ENCODE results near the gene CMTM6.

Gene CMTM6

DNA sequence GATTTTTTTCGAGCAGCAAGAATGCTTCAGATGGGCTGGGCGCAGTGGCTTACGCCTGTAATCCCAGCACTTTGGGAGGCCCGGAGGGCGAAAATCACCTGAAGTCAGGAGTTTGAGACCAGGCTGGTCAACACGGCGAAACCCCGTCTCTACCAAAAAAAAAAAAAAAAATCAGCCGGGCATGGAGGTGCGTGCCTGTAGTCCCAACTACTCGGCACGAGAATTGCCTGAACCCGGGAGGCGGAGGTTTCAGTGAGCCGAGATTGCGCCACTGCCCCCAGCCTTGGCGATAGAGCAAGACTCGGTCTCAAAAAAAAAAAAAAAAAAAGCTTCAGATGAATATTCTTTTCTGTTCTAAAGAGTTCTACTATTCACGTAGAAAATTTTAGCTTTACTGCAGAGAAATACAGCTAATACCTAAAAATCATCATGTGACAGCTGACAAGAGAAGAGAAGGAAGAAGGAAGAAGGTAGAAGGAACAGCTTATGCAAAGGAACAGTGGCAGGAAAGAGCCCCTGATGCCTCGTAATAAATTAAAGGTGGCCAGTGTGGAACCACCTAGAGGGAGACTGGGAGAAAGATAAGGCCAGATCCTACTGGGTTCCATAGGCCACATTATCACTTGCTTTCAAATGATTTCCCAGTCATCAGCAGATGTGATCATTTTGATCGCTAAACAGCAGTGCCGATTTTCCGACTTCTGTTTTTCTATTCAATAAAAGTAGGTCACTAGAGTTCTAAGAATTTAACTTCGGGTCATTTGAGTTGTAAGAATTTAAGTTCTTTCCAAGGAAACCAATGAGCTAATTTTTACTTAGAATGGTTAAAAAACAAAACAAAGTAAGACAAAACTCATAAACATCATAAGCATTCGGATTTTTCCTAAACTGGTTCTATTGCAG is 1.5 kb downstream of the CMTM6 start:
- TF ChIP-seq EZH2phosphoT487 (IDR thresholded peaks at IDR 0.05; ENCODE audit: borderline replicate concordance) = no peak
- TF ChIP-seq, protein P1, sequence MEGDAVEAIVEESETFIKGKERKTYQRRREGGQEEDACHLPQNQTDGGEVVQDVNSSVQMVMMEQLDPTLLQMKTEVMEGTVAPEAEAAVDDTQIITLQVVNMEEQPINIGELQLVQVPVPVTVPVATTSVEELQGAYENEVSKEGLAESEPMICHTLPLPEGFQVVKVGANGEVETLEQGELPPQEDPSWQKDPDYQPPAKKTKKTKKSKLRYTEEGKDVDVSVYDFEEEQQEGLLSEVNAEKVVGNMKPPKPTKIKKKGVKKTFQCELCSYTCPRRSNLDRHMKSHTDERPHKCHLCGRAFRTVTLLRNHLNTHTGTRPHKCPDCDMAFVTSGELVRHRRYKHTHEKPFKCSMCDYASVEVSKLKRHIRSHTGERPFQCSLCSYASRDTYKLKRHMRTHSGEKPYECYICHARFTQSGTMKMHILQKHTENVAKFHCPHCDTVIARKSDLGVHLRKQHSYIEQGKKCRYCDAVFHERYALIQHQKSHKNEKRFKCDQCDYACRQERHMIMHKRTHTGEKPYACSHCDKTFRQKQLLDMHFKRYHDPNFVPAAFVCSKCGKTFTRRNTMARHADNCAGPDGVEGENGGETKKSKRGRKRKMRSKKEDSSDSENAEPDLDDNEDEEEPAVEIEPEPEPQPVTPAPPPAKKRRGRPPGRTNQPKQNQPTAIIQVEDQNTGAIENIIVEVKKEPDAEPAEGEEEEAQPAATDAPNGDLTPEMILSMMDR (conservative IDR thresholded peaks at IDR 0.05; ENCODE audit: low read length) = no peak
- peaks cover 4% of the 10 kb centered on the region for H3F3A ChIP-seq (ENCODE audit: low read depth)
- no peaks in the 10 kb centered on the region for H3K27me3 ChIP-seq (ENCODE audit: insufficient read depth, low read length, poor library complexity, severe bottlenecking)
- peaks cover 46% of the 10 kb centered on the region for H4K20me1 ChIP-seq (ENCODE audit: insufficient read depth, low read length, poor library complexity, severe bottlenecking)
- peaks cover 46% of the 10 kb centered on the region for H3K4me1 ChIP-seq (ENCODE audit: insufficient read depth, low read length, poor library complexity, severe bottlenecking)
- H2AFZ ChIP-seq (ENCODE audit: low read length) = no peak overlapping the region
- H3K79me2 ChIP-seq (ENCODE audit: insufficient read depth, low read length) = peaks cover 58% of the 10 kb centered on the region
- H3K4me3 ChIP-seq (ENCODE audit: low read length, poor library complexity, severe bottlenecking) = peak overlapping the region; percentile 82
- H3K9ac ChIP-seq (ENCODE audit: low read depth, low read length, poor library complexity, severe bottlenecking) = peak overlapping the region; percentile 91
- H3K9me3 ChIP-seq (ENCODE audit: insufficient read depth, low read depth, low read length) = no peaks in the 10 kb centered on the region
- H3K9me2 ChIP-seq (replicated peaks; ENCODE audit: low read depth, low read length) = no peaks in the 10 kb centered on the region
- no peaks in the 10 kb centered on the region for H3K36me3 ChIP-seq (ENCODE audit: insufficient read depth, low read length)
- peak overlapping the region; percentile 94 for H3K4me2 ChIP-seq (ENCODE audit: low read depth, low read length, poor library complexity, severe bottlenecking)

DNA sequence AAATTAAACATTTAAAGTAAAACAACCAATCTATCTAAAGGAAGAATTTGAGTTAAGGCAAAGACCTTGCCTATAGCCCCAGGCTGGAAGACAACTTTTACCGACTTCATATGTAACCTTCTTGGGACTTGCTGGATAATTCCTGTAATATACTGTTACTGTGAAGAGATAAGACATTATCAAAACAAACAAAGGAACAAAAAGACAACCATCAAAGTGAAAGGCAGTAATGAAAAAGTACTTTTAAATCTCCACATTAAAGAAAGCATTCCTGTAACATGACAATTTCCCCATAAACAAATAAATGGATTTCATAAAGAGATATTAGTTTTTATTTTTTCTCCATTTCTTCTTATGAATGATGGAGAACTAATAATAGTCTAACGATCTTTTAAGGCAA is 2.4 kb downstream of the CMTM6 start:
- Histone ChIP-seq H3K4me2 (ENCODE audit: low read depth, low read length, poor library complexity, severe bottlenecking) (peak overlapping the region; percentile 94), H3K9ac (ENCODE audit: low read depth, low read length, poor library complexity, severe bottlenecking) (peak overlapping the region; percentile 91), H3K27me3 (ENCODE audit: insufficient read depth, low read length, poor library complexity, severe bottlenecking) (no peaks in the 10 kb centered on the region), H3K79me2 (ENCODE audit: insufficient read depth, low read length) (peaks cover 67% of the 10 kb centered on the region), H4K20me1 (ENCODE audit: insufficient read depth, low read length, poor library complexity, severe bottlenecking) (peaks cover 53% of the 10 kb centered on the region), H3K9me3 (ENCODE audit: insufficient read depth, low read depth, low read length) (no peaks in the 10 kb centered on the region), H3K9me2 (replicated peaks; ENCODE audit: low read depth, low read length) (no peaks in the 10 kb centered on the region), H3F3A (ENCODE audit: low read depth) (peaks cover 4% of the 10 kb centered on the region), H3K4me1 (ENCODE audit: insufficient read depth, low read length, poor library complexity, severe bottlenecking) (peaks cover 50% of the 10 kb centered on the region), H3K36me3 (ENCODE audit: insufficient read depth, low read length) (no peaks in the 10 kb centered on the region), H3K4me3 (ENCODE audit: low read length, poor library complexity, severe bottlenecking) (peak overlapping the region; percentile 82), H2AFZ (ENCODE audit: low read length) (no peak overlapping the region)
- TF ChIP-seq, protein P1 (conservative IDR thresholded peaks at IDR 0.05; ENCODE audit: low read length) = no peak
- TF ChIP-seq EZH2phosphoT487 (IDR thresholded peaks at IDR 0.05; ENCODE audit: borderline replicate concordance) = no peak

DNA sequence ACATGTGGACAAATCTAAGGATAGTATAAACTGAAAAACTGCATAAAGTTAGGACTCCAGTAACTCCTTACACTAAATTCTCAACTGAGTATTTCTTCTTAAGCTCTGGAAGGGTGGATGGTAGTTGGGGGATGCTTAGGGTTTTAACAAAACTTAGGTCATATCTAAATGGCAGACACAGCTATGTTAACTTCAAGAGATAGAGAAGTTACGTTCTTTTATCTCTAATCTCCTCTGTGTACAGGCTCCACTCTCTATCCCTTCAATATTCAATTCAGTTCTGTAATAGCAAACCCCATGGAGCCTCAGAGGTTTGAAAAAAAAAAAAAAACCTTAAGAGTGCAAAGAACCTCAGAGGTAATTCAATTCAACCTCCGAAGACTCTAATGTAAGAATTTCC is 3.1 kb downstream of the CMTM6 start:
- peaks cover 59% of the 10 kb centered on the region for H4K20me1 ChIP-seq (ENCODE audit: insufficient read depth, low read length, poor library complexity, severe bottlenecking)
- peak overlapping the region; percentile 94 for H3K4me2 ChIP-seq (ENCODE audit: low read depth, low read length, poor library complexity, severe bottlenecking)
- H2AFZ ChIP-seq (ENCODE audit: low read length) = no peak overlapping the region
- H3F3A ChIP-seq (ENCODE audit: low read depth) = peaks cover 4% of the 10 kb centered on the region
- no peak for TF ChIP-seq EZH2phosphoT487 (IDR thresholded peaks at IDR 0.05; ENCODE audit: borderline replicate concordance)
- TF ChIP-seq, protein P1 (conservative IDR thresholded peaks at IDR 0.05; ENCODE audit: low read length) = no peak
- H3K4me1 ChIP-seq (ENCODE audit: insufficient read depth, low read length, poor library complexity, severe bottlenecking) = peaks cover 57% of the 10 kb centered on the region
- H3K9me2 ChIP-seq (replicated peaks; ENCODE audit: low read depth, low read length) = no peaks in the 10 kb centered on the region
- peak overlapping the region; percentile 91 for H3K9ac ChIP-seq (ENCODE audit: low read depth, low read length, poor library complexity, severe bottlenecking)
- no peaks in the 10 kb centered on the region for H3K9me3 ChIP-seq (ENCODE audit: insufficient read depth, low read depth, low read length)
- peaks cover 73% of the 10 kb centered on the region for H3K79me2 ChIP-seq (ENCODE audit: insufficient read depth, low read length)
- H3K4me3 ChIP-seq (ENCODE audit: low read length, poor library complexity, severe bottlenecking) = peak overlapping the region; percentile 82
- no peaks in the 10 kb centered on the region for H3K27me3 ChIP-seq (ENCODE audit: insufficient read depth, low read length, poor library complexity, severe bottlenecking)
- H3K36me3 ChIP-seq (ENCODE audit: insufficient read depth, low read length) = no peaks in the 10 kb centered on the region
